HG02981 (cell line): ENCODE data around the gene SAMHD1.
"Not testable (repeated sequence)": the region's sequence is repeated elsewhere in the genome, so short reads cannot be mapped to it uniquely, and the experiment has no call there.

Source experiments
- ATAC-seq: cut with Tn5 transposase; IDR thresholded peaks from one replicate; pipeline ENCODE4 v1.9.1; 2021; ENCODE audit warnings: mild to moderate bottlenecking, moderate library complexity; ENCODE audit not compliant: unreplicated experiment

SAMHD1 gene

GRCh38 chr20:36917943-36918342 is 33.6 kb downstream of the SAMHD1 start:
- ATAC-seq, result no peak

- no peak for ATAC-seq
These were observed 34.3 kb downstream of the SAMHD1 start for GRCh38 chr20:36917240-36917639.

GRCh38 chr20:36916199-36916598 is 35.3 kb downstream of the SAMHD1 start:
- no peak for ATAC-seq

GRCh38 chr20:36908603-36909002 is 42.9 kb downstream of the SAMHD1 start:
- ATAC-seq, result no peak

- ATAC-seq, result not testable (repeated sequence)
These were observed 45.4 kb downstream of the SAMHD1 start for GRCh38 chr20:36906086-36906485.

GRCh38 chr20:36905566-36905965 is 45.9 kb downstream of the SAMHD1 start:
- ATAC-seq, result not testable (repeated sequence)

GRCh38 chr20:36904690-36905089 is 46.8 kb downstream of the SAMHD1 start:
- ATAC-seq, result no peak

GRCh38 chr20:36895036-36895435 is 56.5 kb downstream of the SAMHD1 start:
- no peak for ATAC-seq

GRCh38 chr20:36893801-36894200 is 57.7 kb downstream of the SAMHD1 start:
- no peak for ATAC-seq

GRCh38 chr20:36891211-36891610 is 60.3 kb downstream of the SAMHD1 start:
- no peak for ATAC-seq

GRCh38 chr20:36890586-36890985 is 60.9 kb downstream of the SAMHD1 start:
- no peak for ATAC-seq

GRCh38 chr20:36888880-36889516 is 62.5 kb downstream of the SAMHD1 start:
- no peak for ATAC-seq

- no peak for ATAC-seq
These were observed 63.8 kb downstream of the SAMHD1 start for GRCh38 chr20:36887752-36888090.

- ATAC-seq, result no peak
These were observed 64.4 kb downstream of the SAMHD1 start for GRCh38 chr20:36886859-36887751.

GRCh38 chr20:36885356-36885755 is 66.2 kb downstream of the SAMHD1 start:
- ATAC-seq, result no peak

- ATAC-seq, result no peak
These were observed 67.5 kb downstream of the SAMHD1 start for GRCh38 chr20:36883977-36884535.

GRCh38 chr20:36881888-36882287 is 69.6 kb downstream of the SAMHD1 start:
- no peak for ATAC-seq

- ATAC-seq, result no peak
These were observed 70.2 kb downstream of the SAMHD1 start for GRCh38 chr20:36881331-36881730.

GRCh38 chr20:36880741-36881250 is 70.7 kb downstream of the SAMHD1 start:
- ATAC-seq, result no peak

GRCh38 chr20:36878941-36879340 is 72.6 kb downstream of the SAMHD1 start:
- no peak for ATAC-seq

GRCh38 chr20:36876473-36876833 is 75.1 kb downstream of the SAMHD1 start:
- no peak for ATAC-seq
